Endothelial cell of hepatic sinusoid (primary cell): ENCODE results near the gene TMPRSS11A.

Source experiments
- in situ Hi-C: cut with HindIII; loops from 2 replicates; pipeline ENCODE4 v1.10.0; 2017; ENCODE audit warnings: low sequenced_read_pairs

TMPRSS11A gene, protein sequence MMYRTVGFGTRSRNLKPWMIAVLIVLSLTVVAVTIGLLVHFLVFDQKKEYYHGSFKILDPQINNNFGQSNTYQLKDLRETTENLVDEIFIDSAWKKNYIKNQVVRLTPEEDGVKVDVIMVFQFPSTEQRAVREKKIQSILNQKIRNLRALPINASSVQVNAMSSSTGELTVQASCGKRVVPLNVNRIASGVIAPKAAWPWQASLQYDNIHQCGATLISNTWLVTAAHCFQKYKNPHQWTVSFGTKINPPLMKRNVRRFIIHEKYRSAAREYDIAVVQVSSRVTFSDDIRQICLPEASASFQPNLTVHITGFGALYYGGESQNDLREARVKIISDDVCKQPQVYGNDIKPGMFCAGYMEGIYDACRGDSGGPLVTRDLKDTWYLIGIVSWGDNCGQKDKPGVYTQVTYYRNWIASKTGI

DNA sequence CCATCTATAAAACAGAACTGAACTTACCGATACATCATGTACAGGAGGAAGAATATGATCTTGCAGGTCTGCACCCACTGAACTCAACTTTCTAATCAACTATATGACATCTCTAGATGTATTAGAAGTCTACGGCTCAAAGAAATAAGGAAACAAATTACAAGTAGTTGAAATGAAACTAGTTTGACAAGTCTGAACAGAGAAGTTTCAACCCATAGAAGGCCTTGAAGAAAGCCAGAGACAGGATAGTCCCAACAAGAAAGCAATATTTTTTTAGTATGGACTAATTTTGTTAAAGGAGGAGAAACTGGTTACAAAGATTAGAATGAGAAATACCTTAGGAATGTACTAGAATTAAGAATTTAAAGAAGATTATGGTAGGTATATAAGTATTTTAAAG is at the start of gene TMPRSS11A:
TSS of gene TMPRSS11A (minus strand) at position 138 of the 400 bp plus-strand sequence. CDS start at position 38, 100 bp downstream.
- in situ Hi-C loops: no loop called here

DNA sequence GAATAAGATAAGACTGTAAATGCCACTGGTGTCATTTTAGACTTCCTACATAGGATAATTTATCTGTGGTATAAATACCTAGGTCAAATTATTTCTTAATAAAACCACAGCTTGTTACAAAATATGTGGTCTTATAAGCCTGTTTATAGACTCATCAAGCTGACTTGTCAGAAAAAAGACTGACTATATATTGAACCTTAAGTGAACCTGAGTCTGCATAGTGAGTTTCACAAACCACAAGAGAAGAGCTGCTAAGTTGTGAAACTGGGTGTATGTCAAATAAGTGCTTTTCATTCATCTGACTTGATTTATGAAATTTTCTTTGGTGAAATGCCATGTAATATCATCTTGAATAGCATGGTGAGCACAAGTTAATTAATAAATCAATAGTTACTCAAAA is 48.4 kb upstream of the TMPRSS11A start:
- in situ Hi-C loops: no loop called here

DNA sequence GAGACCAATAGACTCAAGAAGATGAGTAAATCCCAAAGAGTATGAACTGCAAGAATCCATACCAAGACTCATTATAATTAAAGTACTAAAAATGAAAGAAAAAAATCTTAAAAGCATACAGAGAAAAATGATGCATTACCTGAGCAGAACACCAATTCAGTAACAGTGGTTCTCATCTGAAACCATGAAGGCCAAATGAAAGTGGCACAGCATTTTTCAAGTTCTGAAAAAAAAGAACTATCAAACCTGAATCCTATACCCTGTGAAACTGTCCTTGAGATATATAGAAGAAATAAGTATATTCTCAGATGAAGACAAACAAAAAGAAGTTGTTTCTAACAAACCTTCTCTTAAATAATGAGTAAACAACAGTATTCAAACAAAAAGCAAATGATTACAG is 39.6 kb upstream of the TMPRSS11A start:
- in situ Hi-C loops: no loop called here

DNA sequence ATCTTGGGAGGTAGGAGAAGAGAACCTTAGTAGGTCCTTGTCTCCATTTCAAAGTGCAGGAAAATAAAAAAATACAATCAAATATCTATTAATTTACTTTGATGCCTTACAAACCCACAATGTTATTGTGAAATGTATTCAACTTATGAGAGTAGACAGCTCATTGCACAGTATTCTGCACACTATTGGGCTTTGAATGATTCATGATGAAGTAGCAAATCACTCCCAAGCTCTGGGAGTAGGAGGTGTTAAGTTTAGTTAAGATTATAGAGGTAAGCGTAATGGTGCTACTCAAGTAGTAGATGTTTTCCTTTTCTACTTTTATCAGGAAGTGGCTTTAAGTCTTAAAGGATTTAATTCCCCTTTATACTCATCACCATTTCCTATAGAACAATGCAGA is 32.8 kb upstream of the TMPRSS11A start:
- in situ Hi-C loops: no loop called here

DNA sequence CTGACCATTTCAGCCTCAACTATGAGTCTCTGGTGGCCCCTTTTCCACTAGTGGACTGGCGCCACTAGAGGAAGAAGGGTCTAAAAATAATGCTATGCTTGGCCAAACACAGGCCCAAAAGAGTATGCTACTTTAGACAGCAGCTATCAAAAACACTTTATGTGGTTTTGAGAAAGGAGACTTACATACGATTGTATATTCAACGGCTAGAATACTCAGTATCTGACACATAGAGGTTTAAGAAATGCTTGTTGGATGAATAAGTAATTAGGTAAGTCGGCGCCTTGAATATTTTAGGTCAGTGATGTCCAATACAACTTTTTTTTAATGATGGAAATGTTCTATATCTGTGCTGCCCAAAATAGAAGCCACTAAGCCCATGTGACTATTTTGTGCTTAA is 25.7 kb upstream of the TMPRSS11A start:
- in situ Hi-C loops: no loop called here

DNA sequence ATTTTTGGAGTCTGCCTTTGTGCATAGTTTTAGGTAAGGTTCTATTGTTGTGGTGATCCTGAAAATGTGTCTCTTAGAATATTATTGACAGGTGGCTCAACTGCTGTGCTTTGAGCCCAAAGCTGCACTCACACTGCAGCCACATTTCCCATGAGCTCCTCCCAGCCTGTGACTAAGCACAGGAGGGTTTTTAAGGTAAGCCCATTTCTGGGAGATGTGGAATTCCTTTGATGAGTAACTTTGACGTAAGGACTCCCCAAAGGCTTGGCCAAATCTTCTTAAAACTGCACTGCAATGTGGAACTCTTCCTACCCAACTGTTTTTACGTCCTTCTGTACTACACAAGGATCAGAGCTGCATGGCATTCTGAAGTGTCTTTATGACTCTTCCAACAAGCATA is 20.0 kb upstream of the TMPRSS11A start:
- in situ Hi-C loops: no loop called here

DNA sequence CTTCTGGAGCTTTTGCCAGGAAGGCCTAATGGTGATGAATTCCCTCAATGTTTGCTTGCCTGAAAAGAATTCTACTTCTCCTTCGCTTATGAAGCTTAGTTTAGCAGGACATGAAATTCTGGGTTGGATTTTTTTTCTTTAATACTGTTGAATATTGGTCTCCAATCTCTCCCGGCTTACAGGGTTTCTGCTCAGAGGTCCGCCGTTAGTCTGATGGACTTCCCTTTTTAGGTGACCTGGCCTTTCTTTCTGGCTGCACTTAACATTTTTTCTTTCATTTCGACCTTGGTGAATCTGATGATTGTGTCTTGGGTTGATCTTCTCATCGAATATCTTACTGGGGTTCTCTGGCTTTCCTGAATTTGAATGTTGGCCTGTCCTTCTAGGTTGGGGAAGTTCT is 17.2 kb upstream of the TMPRSS11A start:
- in situ Hi-C loops: no loop called here

DNA sequence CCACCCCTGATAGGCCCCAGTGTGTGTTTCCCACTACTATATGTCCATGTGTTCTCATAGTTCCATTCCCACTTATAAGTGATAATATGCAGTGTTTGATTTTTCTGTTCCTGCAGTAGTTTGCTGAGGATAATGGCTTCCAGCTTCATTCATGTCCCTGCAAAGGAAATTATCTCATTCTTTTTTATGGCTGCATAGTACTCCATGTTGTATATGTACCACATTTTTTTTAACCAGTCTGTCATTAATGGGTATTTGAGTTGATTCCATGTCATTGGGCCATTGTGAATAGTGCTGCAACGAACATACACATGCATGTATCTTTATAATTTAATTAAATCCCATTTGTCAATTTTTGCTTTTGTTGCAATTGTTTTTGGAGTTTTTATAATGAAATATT is 10.3 kb upstream of the TMPRSS11A start:
- in situ Hi-C loops: no loop called here

DNA sequence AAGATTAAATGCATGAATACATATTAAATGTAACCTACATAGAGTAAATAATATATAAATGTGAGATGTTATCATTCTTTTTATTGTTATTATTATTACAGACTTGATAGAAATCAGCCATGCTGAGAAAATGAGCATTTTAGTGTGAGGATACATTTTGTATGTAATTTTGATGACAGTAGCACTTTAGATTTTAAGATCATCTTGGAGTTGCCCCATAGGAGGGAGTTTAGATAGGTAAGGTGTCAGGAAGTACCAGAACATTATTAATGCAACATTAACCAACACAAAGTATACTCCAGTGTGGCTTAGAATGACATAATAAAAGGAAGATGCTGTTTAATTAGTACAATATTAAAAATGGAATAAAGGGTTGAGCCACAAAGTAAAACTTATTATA is 8.4 kb downstream of the TMPRSS11A start:
- in situ Hi-C loops: no loop called here

DNA sequence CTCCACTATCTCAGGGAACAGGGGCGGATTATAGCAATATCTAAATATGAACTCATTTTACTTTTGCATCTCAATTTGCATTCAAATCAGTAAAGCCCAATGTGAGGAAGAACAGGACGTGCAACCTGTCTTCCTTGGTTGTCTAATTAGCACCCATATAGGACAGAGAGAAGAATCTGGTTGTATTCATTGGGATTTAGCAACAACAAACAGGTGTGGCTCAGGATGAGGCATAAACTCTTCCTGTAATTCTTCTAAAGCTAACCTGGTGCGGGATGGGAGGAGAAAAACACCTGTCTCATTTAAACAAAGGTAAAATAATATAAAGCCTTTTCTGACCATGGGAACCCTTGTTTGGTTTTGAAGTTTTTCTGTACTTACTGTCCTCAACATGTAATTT is 22.2 kb downstream of the TMPRSS11A start:
- in situ Hi-C loops: no loop called here

DNA sequence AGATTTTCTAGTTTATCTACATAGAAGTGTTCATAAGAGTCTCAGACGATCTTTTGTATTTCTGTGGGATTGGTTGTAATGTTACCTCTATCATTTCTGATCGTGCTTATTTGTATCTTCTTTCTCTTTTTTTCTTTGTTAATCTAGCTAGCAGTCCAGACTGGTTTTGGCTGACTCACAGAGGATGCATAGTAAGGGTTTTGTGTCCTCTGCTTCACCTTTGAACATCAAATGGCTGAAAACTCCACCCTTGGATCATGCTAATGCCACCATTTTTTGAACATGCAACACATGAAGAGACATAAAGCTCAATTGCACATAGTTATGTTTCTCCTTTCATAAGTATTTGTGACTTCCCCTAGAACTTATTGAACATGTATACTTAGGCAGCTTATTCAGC is 22.8 kb downstream of the TMPRSS11A start:
- in situ Hi-C loops: no loop called here

DNA sequence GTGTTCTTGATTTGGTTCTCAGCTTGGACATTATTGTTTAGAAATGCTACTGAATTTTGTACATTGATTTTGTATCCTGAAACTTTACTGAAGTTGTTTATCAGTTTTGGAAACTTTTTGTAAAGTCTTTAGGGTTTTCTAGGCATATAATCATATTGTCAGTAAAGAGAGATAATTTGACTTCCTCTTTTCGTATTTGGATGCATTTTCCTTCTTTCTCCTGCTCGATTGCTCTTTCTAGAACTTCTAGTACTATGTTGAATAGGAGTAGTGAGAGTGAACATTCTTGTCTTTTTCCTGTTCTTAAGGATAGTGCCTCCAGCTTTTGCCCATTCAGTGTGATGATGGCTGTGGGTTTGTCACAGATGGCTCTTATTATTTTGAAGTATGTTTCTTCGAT is 24.1 kb downstream of the TMPRSS11A start:
- in situ Hi-C loops: no loop called here

DNA sequence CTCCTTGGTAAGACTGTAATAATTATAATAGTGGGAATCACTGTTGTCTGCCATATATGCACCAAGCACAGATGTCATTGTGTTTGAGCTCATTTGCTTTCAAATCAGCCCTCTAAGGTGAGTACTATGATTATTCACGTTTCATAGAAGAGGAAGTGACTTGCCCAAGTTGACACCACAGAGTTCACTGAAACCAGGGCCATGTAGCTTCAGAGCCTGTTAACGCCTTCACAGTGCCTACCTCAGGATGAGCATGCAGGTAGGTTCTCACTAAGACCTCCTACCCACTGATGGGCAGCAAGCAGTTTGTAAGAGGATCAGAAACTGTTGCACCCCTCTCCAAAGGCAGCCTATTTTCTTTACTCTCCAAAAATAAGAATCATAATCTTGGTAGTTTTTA is 27.4 kb downstream of the TMPRSS11A start:
- in situ Hi-C loops: no loop called here

DNA sequence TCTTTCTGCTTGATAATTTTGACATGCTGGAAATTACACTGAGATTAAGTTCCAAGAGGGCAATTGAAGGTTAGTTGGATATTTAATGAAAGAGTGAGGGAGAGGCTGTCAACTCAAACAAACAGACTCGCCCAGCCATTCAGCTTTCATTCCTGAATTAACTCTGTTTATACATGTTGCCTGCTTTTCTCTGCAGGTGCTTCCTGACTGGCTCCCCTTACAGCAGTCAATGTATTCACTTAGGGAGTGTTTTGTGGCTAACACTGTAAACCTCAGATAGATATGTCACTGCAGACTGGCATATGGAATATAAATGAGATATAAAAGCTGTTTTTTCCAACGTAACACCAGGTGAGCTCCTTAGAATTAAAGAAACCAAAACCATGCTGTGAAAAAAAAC is 28.7 kb downstream of the TMPRSS11A start:
- in situ Hi-C loops: no loop called here

DNA sequence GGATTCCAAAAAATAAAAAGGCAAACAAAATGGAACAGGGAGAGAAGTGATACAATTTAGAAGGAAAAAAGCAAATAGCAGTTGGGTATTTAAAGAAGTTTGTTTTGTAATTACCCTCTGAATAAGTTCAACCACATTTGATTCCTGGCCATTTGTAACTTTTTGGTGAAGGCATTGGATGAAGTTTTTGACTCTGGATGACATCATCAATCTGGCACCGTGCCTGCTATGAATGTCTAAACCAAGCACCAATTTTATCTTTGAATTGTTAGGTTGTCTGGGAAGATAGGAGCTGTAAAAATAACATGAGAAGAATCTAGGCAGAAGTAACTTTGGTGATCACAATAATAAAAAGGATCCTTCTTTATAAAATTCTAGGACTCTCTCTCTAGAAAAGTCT is 29.5 kb downstream of the TMPRSS11A start:
- in situ Hi-C loops: no loop called here

DNA sequence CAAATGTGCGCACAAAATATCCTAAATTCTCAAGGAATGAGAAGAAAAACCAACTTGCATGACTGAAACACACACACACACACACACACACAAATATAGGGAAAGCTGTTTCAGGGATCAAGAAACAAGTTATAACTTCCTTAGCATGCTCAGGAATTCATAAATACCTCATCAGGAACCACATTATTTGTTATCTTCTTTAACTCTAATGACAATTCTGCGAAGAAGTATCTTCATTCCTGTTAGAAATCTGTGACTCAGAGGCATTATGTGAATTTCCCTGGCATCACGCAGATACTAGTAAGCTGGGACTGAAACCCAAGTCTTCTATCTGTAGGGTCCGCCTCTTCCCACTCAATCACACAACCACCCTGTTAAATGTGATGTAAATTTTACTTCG is 30.3 kb downstream of the TMPRSS11A start:
- in situ Hi-C loops: no loop called here

DNA sequence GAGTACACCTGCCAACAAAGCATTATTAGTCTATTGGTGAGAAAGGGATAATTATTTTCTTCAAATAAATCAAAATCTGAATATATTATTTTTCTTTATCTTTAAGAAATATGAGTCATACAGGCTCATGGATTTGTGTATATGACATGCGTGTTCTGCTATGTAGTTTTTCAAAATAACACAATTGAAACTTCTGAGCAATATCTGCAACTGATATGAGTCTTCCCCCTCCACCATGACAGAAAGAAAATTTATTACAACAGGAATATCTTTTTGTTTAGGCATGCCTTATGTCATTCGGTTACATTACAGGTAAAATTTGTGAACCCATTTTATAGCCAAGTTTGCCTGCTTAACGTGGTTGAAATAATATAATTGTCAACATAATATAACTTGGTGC is 32.0 kb downstream of the TMPRSS11A start:
- in situ Hi-C loops: no loop called here

DNA sequence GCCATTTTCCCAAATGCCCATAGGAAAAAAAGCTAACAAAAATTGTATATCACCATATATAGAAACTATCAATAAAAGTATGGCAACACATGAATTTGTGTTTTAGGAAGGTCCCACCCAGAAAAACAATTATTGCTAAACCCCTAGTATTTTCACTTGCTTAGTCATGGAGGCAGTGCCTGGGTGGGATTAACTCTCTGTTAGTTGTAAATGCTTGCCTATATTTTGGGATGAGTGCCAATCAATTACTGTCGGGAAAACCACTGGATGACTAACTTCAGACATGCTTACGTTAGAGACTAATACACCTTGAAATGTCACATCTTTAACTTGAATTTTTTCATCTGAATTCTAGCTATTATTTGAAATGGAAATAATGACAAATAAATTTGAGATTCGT is 33.9 kb downstream of the TMPRSS11A start:
- in situ Hi-C loops: no loop called here

DNA sequence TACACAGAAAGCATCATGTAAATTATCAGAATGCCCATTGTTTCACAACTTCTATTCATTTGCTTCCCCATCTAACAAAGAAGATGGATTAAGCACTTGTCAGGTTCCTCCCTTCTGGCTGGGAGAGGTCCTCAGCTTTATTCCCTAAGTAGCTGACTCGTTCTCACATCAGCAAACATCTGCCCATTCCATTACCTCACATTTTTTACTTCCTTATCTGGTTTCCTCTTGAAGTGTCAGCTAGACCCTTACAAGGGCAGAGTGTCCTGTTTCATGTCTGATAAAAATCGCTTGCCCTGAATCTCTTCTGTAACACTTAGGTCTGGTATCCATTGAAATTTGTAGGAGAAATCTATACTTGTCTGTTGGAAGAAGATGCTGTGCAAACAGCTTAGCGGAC is 34.7 kb downstream of the TMPRSS11A start:
- in situ Hi-C loops: no loop called here

DNA sequence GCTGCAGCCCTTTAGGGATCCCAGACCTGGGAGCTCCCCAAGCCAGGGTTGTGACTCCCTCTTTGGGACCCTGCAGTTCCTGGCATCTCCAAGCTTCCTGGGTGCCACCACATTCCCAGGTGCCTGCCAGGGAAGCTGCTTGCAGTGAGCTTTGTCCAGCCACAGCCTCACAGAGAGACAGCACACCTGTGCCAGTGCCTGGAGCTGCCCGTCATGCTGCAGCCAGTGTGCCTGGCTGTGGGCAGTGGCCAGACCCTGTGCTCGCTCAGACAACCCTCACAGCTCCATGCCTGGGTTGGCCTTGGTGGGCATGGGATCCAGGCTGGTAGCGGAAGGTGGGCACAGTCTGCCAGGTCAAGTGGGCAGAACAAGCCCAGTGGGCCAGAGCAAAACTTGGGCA is 36.0 kb downstream of the TMPRSS11A start:
- in situ Hi-C loops: no loop called here

DNA sequence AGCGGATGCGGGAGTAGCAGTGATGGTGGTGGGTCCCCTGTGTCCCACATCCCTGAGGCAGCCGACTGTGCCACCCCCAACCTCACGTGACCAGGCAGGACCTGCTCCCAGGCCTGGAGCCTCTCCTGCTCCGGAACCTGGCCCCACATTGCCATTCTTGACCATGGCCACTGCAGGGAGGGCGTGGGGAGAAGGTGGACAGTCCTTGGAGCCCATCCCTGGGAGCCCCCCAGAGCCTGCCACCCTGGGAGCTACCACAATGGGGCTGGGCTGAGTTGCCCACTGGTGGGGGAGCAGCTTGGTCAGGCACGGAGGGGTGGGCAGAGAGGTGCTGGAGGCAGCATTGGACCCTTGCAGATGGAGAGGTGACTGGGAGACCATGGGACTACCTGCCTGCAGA is 36.8 kb downstream of the TMPRSS11A start:
- in situ Hi-C loops: no loop called here

DNA sequence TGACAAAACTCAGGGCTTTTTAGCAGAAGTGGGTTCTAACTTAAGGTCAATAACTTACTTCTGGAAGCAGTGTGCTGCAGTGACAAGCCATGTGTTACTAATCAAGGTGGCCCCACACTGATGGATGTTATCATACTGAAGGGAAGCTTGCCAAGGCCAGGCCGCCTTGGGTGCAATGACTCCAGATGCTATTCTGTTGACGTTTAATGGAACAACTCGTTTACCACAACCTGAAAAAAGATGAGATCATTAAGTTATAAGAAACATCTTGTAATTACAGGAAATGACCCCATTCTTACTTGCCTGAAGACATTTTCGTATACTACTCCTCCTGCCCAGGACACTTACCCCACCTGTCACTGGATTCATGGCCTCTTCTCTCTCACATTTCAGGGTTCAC is 40.6 kb downstream of the TMPRSS11A start:
- in situ Hi-C loops: no loop called here

DNA sequence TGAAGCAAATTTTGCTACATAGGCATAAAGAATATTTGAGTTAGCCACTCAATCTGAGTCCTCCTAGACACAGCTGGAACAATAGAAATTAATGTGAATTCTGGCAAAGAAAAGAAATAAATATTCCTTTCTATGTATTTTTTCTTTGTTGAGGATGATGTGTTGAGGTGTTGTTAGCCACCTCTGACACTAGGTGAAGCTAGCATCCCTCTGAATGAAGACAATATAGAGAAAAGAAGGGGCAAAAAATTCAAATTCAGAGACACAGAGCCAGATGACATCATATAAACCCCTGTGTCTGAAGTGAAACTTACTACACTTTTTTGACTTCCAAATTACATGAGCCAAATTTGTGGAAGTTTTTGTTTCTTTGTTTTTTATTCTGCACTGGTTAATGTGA is 44.9 kb downstream of the TMPRSS11A start:
- in situ Hi-C loops: no loop called here
